ENCODE data around the gene PARD3.

Gene PARD3

DNA sequence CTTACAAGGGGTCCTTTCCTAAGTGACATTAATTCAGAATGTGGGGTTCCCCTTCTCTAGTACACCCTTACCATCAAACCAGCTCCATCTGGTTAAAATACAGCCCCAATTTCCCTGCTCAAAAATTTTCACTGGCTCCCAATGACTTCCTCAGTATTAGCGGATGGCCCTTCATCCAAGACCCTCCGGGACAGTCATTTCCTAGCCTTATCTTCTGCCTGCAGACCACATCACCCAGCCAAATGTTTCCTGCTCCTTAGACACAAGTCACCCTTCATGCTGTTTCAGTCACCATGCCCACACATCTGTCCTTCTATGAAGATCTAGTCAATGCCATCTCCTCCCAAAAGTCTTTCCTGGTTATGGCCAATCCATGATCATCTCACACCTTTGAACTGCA is 45.2 kb downstream of the PARD3 start:
- no peak for TF ChIP-seq CTCF (IDR thresholded peaks at IDR 0.05)
- Histone ChIP-seq H3K27ac (no peak overlapping the region), H3K4me1 (peaks cover 6% of the 10 kb centered on the region), H3K27me3 (ENCODE audit: control insufficient read depth, insufficient read depth, low read length) (no peaks in the 10 kb centered on the region), H3K4me3 (ENCODE audit: low read depth, low read length) (no peak overlapping the region), H2AFZ (no peak overlapping the region), H3K9ac (no peak overlapping the region), H3K4me2 (ENCODE audit: low read length) (no peak overlapping the region), H3K36me3 (ENCODE audit: control insufficient read depth, insufficient read depth, low read length) (no peaks in the 10 kb centered on the region), H3K79me2 (peaks cover 28% of the 10 kb centered on the region), H3K9me3 (ENCODE audit: control insufficient read depth, low read length) (no peaks in the 10 kb centered on the region)

DNA sequence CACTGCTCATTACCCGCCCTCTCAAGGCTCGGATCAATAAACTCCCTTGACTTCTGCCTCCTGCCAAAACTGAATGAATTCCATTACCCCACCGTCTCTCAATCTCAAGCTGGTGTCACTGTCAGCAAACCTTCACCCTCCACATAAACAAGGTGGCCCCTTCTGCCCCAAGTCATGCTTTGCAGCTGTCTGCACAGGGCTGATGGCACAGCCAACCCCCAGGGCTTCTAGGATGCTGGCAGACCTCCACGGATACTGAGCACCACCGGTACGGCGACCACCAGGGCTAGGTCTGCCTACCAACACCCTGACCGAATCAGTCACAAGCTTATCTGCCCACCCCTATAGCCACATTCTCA is 46.1 kb downstream of the PARD3 start:
- Histone ChIP-seq H3K36me3 (ENCODE audit: control insufficient read depth, insufficient read depth, low read length) (no peaks in the 10 kb centered on the region), H3K27me3 (ENCODE audit: control insufficient read depth, insufficient read depth, low read length) (no peaks in the 10 kb centered on the region), H3K9me3 (ENCODE audit: control insufficient read depth, low read length) (no peaks in the 10 kb centered on the region), H3K4me3 (ENCODE audit: low read depth, low read length) (no peak overlapping the region), H3K27ac (no peak overlapping the region), H3K4me2 (ENCODE audit: low read length) (no peak overlapping the region), H3K79me2 (peaks cover 28% of the 10 kb centered on the region), H2AFZ (no peak overlapping the region), H3K9ac (no peak overlapping the region), H3K4me1 (peaks cover 6% of the 10 kb centered on the region)
- no peak for TF ChIP-seq CTCF (IDR thresholded peaks at IDR 0.05)

DNA sequence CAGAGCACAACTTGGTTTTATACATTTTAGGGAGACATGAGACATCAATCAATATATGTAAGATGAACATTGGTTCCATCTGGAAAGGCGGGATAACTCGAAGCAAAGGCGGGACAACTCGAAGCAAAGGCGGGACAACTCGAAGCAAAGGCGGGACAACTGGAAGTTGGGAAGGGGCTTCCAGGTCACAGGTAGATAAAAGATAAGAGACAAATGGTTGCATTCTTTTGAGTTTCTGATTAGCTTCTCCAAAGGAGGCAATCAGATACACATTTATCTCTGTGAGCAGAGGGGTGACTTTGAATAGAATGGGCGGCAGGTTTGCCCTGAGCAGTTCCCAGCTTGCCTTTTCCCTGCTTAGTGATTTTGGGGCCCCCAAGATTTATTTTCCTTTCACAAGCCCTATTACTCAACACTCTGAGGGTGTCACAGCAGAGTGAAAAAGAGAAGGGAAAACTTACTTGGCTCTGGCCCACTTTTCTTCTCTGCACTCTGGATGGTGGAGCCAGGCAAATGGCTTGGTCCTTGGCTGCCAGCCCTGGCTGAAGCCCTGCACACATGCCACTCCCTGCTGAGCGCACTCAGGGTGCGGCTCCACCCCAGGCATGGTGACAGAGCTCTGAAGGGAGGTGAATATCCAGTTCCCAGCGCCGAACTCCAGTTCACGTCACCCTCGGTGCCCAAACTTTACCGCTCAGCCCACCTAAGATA is 46.7 kb downstream of the PARD3 start:
- Histone ChIP-seq H3K27ac (no peak overlapping the region), H3K4me3 (ENCODE audit: low read depth, low read length) (no peak overlapping the region), H3K79me2 (peaks cover 28% of the 10 kb centered on the region), H3K27me3 (ENCODE audit: control insufficient read depth, insufficient read depth, low read length) (no peaks in the 10 kb centered on the region), H3K36me3 (ENCODE audit: control insufficient read depth, insufficient read depth, low read length) (no peaks in the 10 kb centered on the region), H3K9ac (no peak overlapping the region), H3K4me2 (ENCODE audit: low read length) (no peak overlapping the region), H3K9me3 (ENCODE audit: control insufficient read depth, low read length) (no peaks in the 10 kb centered on the region), H2AFZ (no peak overlapping the region), H3K4me1 (peaks cover 6% of the 10 kb centered on the region)
- no peak for TF ChIP-seq CTCF (IDR thresholded peaks at IDR 0.05)

DNA sequence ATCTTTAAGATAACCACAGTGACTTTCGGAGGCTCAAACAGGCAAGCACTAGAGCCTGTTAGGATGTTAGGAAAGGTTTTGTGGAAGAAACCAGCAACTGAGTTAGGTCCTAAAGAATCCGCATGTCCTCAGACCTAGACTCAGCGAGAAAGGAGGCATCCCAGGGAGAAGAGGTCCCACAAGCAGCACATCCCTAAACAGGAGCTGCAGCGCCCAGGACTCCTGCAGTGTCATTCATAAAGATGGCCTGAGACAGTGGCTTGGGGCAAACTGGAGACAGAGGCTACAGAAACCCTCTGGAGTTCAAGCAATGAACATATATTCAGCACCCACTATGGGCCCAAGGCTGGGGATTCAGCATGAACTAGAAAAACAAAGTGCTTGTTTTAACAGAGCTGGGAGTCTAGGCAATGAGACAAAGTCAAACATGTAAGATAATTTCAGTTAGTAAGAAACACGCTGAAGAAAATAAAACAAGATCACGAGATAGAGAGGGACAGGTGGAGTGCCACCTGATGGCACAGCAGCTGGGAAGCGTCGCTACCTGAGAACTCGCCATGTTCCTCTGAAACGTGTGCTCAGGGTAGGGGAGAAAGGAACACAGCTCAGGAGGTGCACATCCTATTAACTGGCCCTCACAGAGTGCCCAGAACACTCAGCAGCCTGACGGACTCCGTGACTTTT is 48.1 kb downstream of the PARD3 start:
- Histone ChIP-seq H3K36me3 (ENCODE audit: control insufficient read depth, insufficient read depth, low read length) (no peaks in the 10 kb centered on the region), H3K4me3 (ENCODE audit: low read depth, low read length) (no peak overlapping the region), H3K4me2 (ENCODE audit: low read length) (no peak overlapping the region), H2AFZ (no peak overlapping the region), H3K27ac (no peak overlapping the region), H3K9me3 (ENCODE audit: control insufficient read depth, low read length) (no peaks in the 10 kb centered on the region), H3K79me2 (peaks cover 19% of the 10 kb centered on the region), H3K4me1 (peaks cover 9% of the 10 kb centered on the region), H3K9ac (no peak overlapping the region), H3K27me3 (ENCODE audit: control insufficient read depth, insufficient read depth, low read length) (no peaks in the 10 kb centered on the region)
- no peak for TF ChIP-seq CTCF (IDR thresholded peaks at IDR 0.05)

- Histone ChIP-seq H3K27ac (no peak overlapping the region), H3K4me1 (peaks cover 9% of the 10 kb centered on the region), H3K27me3 (ENCODE audit: control insufficient read depth, insufficient read depth, low read length) (no peaks in the 10 kb centered on the region), H3K9ac (no peak overlapping the region), H3K4me3 (ENCODE audit: low read depth, low read length) (no peak overlapping the region), H3K79me2 (peaks cover 17% of the 10 kb centered on the region), H3K4me2 (ENCODE audit: low read length) (no peak overlapping the region), H3K36me3 (ENCODE audit: control insufficient read depth, insufficient read depth, low read length) (no peaks in the 10 kb centered on the region), H3K9me3 (ENCODE audit: control insufficient read depth, low read length) (no peaks in the 10 kb centered on the region), H2AFZ (no peak overlapping the region)
- no peak for TF ChIP-seq CTCF (IDR thresholded peaks at IDR 0.05)
These were observed 48.9 kb downstream of the PARD3 start for GRCh38 chr10:34766266-34766600.

Measured in parathyroid adenoma (tissue), 2 donors.